Germinal center (tissue), 1 donor: Measurements from ENCODE around the gene CMC1.
"Not testable (repeated sequence)": the region's sequence is repeated elsewhere in the genome, so short reads cannot be mapped to it uniquely, and the experiment has no call there.

Source experiments
- DNase-seq: peaks from one replicate; pipeline ENCODE4 v3.0.0; 2012; ENCODE audit warnings: mixed read lengths, low spot score

Gene CMC1

DNA sequence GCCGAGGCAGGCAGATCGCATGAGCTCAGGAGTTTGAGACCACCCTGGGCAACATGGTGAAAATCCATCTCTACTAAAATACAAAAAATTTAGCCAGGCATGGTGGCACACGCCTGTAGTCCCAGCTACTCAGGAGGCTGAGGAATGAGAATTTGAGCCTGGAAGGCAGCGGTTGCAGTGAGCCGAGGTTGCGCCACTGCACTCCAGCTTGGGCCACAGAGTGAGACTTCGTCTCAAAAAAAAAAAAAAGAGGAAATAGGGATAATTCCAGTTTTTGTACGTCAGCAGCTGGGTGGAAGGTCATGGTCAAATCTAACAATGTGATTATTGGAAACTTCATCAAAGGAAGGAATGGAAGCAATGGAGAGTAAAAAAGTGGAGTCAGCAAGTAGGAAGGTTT is 3.1 kb downstream of the CMC1 start:
- no peak for DNase-seq

DNA sequence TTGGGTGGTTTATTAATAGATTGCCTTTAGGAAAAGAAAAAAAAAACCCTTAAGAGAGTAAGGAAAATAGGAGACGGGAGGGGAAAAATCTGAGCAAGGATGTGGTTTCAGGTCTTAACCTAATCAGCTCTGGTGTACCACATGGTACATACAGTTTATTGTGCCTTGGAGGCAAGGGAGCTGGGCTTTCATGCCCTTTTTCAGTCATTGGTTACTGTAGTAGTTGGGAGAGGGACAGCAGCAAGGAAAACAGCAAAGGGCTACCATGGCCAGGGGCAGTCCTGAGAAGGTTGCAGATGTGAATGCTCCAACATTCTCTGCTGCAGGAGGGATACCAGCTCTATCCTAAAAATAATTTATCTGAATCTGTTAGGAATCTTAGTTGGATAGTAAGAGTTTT is 5.9 kb downstream of the CMC1 start:
- no peak for DNase-seq

DNA sequence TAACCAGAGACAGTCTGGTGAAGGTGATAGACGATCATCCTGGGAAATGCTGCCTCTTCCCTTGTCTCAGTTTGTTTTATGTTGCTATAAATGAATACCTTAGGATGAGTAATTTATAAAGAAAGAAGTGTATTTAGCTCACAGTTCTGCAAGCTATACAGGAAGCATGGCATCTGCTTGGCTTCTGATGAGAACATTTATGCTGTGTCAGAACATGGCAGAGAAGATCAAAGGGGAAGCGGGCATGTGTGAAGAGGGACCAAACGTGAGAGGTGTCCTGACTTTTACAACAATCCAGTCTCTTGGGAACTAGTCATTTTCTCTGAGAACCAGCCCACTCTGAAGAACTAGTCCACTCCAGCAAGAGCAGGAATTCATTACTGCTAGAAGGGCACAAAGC is 9.6 kb downstream of the CMC1 start:
- DNase-seq, result no peak

DNA sequence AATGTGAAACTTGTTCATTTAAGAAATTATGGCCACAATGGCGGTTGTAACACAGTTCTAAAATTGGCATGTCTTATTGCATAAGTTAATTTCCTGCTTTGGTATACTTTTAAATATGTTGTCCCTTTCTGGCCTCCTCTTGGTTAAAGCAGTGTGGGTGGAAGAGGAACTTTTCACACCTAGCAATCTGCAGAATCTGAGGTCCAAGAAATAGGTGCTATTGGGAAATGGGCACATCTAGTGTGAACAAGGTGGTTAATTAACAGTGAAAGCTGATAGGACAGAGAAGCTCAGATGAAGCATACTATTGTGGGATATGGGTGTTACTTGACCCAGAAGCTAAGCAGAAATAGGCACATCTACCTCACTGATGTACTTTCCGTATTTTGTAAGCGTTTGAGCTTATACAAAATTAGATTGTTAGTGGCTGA is 10.6 kb downstream of the CMC1 start:
- DNase-seq, result no peak

DNA sequence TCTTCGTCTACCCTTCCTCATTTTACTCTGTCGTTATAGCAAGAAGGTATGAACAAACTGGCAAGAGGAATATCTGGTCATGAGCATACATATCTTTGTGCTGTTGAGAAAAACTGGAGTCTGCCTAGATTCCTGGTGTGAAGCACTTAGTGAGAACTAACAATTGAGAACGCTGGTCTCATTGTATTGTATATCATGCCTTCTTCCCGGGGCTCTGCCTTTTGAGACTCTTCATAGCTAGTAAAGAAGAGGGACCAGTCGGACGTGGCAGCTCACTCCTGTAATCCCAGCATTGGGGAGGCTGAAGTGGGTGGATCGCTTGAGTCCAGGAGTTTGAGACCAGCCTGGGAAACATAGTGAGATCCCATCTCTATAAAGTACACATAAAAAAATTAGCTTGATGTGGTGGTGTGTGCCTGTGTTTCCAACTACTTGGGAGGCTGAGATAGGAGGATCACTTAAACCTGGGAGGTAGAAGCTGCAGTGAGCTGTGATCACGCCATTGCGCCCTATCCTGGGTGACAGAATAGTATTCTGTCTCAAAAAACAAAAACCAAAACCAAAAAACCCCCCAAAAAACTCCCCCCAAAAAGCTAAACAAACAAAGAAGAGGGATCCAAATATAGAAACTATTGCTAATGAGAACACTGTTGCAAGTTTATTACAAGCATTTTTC is 11.8 kb downstream of the CMC1 start:
- DNase-seq, result no peak

DNA sequence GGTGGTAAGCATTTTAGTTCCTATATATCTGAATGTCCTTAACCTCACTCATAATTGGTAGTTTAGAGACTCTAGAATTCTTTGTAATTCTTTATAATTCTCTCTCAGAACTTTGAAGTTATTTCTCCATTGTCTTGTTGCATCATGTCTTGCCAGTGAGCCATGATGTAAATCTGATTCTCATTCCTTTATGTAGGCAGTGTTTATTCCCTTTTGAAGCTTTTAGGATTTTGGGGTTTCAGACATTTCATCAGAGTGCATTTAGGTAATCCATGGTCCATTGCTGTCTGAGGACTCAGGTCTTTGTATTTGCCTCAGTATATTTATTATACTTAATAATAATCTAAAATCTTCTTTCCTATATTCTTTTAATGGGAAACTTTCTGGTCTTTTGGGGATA is 20.6 kb downstream of the CMC1 start:
- DNase-seq, result no peak

DNA sequence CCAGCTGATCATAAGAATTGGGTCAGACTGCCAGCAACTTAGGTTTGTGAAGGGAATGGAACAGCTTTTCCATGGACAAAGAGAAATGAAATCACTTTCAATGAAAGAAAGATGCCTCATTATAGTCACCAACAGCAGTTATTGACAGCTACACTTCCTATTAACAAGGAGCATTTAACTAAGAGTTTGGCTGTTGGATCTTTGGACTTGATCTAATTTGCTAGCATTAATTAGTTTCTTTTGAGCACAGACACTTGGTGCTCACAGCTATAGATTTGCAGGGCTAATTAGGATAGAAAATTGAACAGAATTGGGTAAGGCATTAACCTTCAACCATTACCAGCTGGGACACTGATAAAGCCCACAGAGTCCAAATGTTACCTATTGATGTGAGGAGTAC is 24.2 kb downstream of the CMC1 start:
- no peak for DNase-seq

DNA sequence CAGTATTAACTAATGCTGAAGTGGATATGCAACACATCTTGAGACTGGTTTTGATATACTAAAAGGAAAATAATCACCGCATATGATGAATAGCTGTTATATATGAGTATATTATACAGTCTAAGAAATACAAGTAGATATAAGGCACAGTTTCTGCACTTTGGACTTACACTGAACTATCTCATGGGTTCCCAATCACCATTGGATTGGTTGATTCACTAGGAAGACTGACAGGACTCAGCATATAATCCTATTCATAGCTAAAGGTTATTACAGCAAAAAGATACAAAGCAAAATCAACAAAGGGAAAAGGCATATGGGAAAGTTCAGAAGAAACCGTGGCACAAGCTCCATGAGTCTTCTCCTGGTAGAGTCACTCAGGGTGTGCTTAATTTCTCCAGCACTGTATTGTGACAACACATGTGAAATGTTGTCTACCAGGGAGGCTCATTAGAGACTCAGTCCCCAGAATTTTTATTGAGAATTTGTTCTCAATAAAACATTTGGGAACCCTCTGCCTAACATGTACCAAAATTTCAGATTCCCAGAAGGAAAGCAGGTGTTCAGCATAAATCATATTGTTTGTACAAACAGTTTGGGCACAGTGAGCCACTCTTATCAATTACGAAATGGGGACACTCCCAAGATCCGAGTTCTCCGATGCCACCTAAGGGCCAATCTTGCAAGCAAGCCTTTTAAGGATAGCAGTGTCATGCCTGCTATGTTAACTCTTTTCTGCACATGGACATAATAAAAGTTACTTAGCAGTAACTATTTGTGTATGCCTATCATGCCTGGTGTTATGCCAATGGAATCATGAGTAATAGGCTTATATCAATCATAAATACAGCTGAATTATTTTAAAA is 26.8 kb downstream of the CMC1 start:
- DNase-seq, result no peak

DNA sequence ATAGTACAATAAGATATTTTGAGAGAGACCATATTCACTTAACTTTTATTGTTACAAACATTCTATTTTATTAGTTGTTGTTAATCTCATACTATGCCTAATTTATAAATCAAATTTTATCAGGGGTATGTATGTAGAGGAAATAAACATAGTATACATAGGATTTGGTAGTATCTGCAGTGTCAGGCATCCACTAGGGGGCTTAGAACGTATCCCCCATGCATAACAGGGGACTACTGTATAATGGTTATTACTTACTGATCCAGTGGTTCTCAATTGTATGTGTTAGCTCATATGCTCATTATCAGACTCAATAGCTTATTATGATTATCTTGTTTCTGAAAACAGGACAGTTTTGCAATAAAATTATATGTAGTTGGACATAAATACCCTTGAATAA is 27.6 kb downstream of the CMC1 start:
- DNase-seq, result no peak

DNA sequence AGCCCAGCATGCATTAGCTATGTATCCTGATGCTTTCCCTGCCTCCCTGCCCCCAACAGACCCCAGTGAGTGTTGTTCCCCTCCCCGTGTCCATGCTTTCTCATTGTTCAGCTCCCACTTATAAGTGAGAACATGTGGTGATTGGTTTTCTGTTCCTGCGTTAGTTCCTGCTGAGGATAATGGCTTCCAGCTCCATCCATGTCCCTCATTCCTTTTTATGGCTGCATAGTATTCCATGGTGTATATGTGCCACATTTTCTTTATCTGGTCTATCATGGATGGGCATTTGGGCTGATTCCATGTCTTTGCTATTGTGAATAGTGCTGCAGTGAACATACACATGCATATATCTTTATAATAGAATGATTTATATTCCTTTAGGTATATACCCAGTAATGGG is 28.5 kb downstream of the CMC1 start:
- not testable (repeated sequence) for DNase-seq

DNA sequence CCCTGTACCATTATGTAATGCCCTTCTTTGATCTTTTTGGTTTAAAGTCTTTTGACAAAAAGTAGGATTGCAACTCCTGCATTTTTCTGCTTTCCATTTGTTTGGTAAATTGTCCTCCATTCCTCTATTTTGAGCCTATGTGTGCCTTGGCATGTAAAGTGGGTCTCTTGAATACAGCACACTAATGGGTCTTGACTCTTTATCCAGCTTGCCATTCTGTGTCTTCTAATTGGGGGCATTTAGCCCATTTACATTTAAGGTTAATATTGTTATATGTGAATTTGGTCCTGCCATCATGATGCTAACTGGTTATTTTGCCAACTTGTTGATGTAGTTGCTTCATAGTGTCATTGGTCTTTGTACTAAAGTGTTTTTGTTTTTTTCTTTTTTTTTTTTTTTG is 32.4 kb downstream of the CMC1 start:
- no peak for DNase-seq

DNA sequence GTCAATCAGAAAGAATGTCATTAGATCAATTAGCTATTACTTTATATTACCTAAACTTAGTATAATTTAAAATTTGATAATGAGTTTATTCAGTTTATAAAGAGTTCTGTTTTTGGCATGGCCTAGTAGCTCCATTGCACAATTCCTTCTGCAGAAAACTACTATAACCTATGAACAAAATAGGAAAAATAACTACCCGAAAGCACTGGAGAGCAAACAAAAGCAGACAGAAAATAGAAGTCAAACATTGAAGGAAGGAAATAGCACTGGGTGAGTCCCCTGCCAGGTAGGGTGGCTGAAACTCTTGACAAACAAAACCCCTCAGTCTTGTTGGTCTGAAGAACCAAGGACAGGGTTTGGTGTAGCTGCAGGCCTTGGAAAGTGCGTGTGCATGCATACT is 37.5 kb downstream of the CMC1 start:
- no peak for DNase-seq

DNA sequence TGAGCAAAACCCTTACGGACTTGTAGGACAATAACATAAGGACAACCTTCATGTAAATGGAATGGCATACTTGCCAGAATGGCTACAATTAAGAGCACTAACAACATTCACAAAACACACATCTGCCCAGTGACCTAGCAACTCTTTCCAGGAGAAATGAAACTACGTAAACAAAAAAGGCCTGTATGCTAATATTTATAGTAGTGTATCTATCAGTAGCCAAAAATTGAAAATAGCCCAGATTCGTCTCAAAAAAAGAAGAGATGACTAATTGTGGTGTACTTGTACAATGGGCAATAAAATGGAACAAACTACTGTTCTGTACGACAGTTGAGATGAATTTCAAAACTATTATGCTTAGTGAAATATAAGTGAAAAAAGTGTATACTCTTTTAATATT is 38.4 kb downstream of the CMC1 start:
- no peak for DNase-seq

DNA sequence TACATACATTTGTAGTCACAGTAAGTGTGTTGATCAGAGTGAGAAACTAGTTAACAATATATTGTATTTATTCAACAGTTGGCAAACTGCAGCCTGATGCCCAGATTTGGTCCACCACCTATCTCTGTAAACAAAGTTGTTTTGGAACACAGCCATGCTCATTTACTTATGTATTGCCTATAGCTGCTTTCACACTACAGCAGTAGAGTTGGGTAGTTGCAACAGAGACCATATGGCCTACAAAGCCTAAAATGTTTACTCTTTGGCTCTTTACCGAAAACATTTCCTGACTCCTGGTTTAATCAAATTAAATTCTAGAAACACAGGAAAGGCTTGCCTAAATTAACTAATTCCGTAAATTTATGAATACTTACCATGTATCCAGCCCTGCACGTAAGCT is 39.4 kb downstream of the CMC1 start:
- DNase-seq, result no peak

DNA sequence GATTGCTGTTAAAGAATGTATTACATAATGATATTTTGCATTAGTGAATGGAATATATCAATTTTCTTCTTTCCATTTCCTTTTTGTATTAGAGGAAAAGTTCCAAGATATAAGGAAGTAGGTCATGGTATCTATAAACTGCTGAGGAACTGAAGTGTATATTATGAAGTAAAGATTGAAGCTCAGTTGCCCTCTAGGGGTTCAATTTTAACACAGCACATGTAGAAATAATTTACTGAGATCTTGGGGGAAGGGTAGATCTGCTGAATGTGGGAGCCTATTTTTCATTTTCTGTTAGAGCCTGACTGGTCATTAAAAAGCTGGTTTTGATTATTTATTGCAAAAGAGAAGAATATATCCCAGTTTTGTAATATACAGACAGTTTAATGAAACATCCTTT is 45.2 kb downstream of the CMC1 start:
- DNase-seq, result peak; percentile 23

DNA sequence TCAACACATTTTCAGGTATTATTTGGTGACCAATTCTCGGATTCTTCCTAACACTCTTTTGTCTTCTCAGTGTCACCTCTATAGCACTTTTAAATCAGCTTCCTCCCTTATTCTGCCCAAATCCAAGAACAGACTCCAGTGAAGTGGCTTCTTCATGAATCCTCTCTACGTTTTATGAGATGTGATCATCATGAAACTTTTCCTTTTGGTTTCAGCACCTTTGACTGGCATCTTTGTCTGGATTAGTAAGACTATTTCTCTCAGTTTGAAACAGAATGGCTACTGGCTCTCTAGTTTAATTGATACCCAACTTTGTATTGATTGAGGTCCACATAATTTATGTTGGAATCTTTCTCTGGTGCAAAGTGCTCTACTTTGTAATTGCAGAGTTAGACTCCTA is 45.6 kb downstream of the CMC1 start:
- DNase-seq, result no peak

DNA sequence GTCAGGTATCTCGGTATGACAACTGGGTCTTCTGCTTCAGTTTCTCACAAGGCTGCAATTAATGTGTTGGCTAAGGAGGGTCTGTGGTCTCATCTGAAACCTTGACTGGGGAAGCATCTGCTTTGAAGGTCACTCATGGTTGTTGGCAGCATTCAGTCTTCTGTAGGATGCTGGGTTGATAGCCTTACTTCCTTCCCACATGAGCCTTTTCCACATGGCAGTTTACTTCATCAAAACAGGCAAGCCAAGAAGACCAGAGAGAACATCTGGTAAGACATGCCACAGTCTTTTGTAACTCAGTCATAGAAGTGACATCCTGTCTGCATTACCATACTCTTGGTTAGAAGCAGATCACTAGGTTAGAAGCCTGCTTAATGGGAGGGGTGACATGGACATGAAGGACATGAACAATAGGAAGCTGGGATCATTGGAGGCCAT is 49.5 kb downstream of the CMC1 start:
- no peak for DNase-seq

DNA sequence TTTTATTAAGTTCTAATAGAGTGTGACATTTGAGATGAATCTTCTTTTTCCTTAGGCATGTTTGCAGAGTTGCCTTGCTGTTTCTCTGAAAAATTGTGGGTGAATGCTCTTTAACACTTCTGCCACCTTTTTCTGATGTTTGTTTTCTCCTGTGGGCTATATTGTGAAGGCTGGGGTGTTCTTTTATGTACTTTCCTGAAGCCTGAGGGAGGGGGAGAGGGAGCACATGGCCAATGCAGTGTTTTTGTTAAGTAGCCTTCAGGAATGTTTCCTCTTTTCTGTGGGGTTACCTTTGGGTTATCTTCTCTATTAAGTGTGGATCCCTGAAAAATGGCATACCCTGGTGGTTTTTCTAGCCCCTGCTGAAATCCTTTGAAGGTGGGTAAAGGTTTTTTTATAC is 50.2 kb downstream of the CMC1 start:
- no peak for DNase-seq

DNA sequence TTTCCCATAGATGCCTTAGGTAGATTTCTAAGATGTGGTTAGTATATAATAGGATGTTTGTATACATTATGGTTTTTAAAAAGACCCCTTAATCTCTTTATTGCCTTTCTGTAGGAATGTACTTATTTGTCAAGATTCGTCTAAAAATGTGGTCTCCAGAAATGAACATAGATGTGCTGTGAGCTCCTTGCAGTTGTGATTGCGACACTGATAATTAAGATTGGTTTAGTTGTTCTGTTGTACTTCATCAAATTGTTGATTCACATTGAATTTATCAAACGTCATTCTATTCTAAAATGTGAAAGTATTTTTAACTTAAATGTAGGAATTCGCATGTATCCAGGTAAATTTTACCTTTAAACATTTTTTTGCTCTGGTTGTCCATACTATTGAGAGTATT is 51.2 kb downstream of the CMC1 start:
- no peak for DNase-seq

DNA sequence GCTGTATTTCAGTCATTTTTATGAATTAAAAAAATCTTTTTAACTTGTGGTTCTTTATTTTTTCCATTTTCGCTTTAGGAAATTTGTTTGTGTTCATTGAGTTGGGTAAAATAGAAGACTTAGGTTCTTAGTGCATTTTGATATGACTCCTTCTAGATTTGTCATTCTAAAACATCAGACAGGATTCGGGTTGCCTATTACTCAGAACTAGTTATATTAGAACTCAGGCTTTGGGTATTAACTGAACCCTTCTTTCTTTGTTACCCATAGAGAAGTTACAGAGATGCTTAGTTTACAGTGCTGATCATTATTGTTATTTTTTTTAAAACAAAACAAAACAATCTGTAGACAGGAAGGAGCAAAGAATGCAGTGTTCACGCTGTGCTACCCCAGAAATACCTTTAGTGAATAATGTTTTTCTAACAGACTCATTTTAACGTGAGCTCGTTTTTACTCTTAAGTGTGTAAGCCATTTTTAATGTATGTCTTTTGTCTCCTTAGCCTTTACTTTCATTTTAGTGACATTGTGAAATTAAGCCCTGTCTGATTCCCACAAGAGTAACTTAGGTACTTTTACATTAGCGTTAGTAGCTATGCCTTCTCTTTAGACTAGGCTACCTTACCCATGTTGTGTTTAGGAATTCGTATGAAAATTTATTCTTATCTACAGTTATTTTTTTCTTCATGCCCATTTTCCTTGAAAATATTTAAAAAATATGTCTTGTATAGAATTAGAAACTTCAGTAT is 53.4 kb downstream of the CMC1 start:
- DNase-seq, result no peak

DNA sequence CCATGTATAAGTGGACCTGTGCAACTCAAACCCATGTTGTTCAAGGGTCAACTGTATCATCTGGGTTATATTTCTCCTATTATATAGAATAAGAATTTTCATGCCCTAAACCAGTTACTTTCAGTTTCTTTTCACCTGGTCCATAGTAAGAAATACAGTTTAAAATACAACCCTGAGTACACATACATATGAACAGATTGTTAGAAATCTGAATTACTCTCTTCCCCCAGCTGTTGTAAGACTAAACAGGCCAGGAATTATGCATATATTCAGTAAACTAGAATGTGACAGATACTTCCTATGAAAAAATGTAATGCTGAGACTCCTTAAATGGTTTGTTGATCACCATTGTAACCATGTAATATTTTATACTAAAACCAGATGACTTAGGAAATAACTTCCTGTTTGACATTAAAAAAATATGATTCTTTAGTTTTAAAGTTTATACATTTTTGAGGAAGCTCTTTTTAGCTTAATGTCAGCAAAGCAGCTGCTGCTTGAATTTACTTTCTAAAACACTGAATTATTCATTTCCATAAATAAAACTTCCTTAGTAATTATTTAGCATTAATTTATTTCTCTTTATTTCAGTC is 54.6 kb downstream of the CMC1 start:
- DNase-seq, result no peak

DNA sequence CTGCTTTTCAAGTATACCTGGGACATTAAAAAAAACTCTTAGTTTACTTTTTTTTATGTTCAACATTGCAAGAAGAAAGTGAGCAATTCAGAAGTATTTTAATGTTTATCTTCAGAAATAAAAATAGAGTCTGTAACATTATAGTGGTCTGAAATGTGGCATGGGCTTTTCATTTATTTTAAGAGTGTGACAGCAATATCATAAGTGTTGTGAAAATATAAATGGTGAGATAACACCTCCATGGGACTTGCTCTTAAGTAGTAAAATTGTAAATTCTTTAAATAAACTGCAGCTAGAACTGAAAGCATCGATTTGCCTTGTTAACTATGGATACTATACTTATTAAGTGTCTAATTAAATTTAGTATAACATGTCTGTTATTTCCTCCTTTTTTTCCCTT is 58.3 kb downstream of the CMC1 start:
- DNase-seq, result no peak
